ENCODE data around the gene FAT1.

Gene FAT1

GRCh38 chr4:186760576-186760975 lies 36.9 kb upstream of the FAT1 start:
- H4K8ac ChIP-seq (ENCODE audit: low read depth, low read length): no peak overlapping the region
- no peak overlapping the region for H3K4me3 ChIP-seq (ENCODE audit: low read length in 2 of 2)
- no peak overlapping the region for H2BK5ac ChIP-seq (ENCODE audit: low read length)
- H2AFZ ChIP-seq (ENCODE audit: low read length): no peak overlapping the region
- no peak overlapping the region for H4K91ac ChIP-seq (ENCODE audit: low read depth, low read length, poor library complexity)
- no peaks in the 10 kb centered on the region for H3K9me3 ChIP-seq (replicated peaks in 1 of 2; ENCODE audit: control insufficient read depth in 2 of 2, insufficient read depth in 1 of 2, low read depth in 1 of 2, low read length in 2 of 2)
- peaks cover 3 to 5% of the 10 kb centered on the region in 2 donors for H3K4me1 ChIP-seq (ENCODE audit: control insufficient read depth in 2 of 2, insufficient read depth in 1 of 2, low read depth in 1 of 2, low read length in 2 of 2)
- H3K4ac ChIP-seq (ENCODE audit: low read length): no peak overlapping the region
- H3K9ac ChIP-seq (ENCODE audit: low read depth, low read length, poor library complexity): no peak overlapping the region
- no peak overlapping the region for H3K27ac ChIP-seq (replicated peaks; ENCODE audit: low read length)
- H2AK5ac ChIP-seq (ENCODE audit: low read depth, low read length): no peak overlapping the region
- DNase-seq (ENCODE audit: low spot score): no peak
- no peaks in the 10 kb centered on the region for H3K79me1 ChIP-seq (ENCODE audit: low read depth, low read length)
- H3K14ac ChIP-seq (ENCODE audit: low read length): no peak overlapping the region
- H3K36me3 ChIP-seq (replicated peaks in 1 of 2; ENCODE audit: control insufficient read depth in 2 of 2, insufficient read depth in 2 of 2, low read length in 2 of 2): no peaks in the 10 kb centered on the region
- H2BK120ac ChIP-seq (ENCODE audit: low read depth, low read length): no peak overlapping the region
- no CpG with 5 or more reads among the region's 6 CpGs for WGBS, 2 donors (ENCODE audit: extremely low coverage in 2 of 2, insufficient read length in 2 of 2, insufficient replicate concordance in 1 of 2)
- no peak overlapping the region for H3K18ac ChIP-seq (ENCODE audit: low read length)
- no peak overlapping the region for H3K23ac ChIP-seq (ENCODE audit: low read depth, low read length, poor library complexity)
- no peak overlapping the region for H3K4me2 ChIP-seq (ENCODE audit: insufficient read depth, low read length, poor library complexity, severe bottlenecking)
- H2BK12ac ChIP-seq (ENCODE audit: low read length): no peak overlapping the region
- no peaks in the 10 kb centered on the region for H3K27me3 ChIP-seq (ENCODE audit: control insufficient read depth in 3 of 3, insufficient read depth in 3 of 3, low read depth in 1 of 3, low read length in 3 of 3)
- no peak overlapping the region for H2BK15ac ChIP-seq (ENCODE audit: low read length)

- Histone ChIP-seq H3K9ac (ENCODE audit: low read depth, low read length, poor library complexity) (no peak overlapping the region), H3K27me3 (ENCODE audit: control insufficient read depth in 3 of 3, insufficient read depth in 3 of 3, low read depth in 1 of 3, low read length in 3 of 3) (no peaks in the 10 kb centered on the region), H3K18ac (ENCODE audit: low read length) (no peak overlapping the region), H3K27ac (replicated peaks; ENCODE audit: low read length) (no peak overlapping the region), H3K4me3 (ENCODE audit: low read length in 2 of 2) (no peak overlapping the region), H2AK5ac (ENCODE audit: low read depth, low read length) (no peak overlapping the region), H3K4me2 (ENCODE audit: insufficient read depth, low read length, poor library complexity, severe bottlenecking) (no peak overlapping the region), H2AFZ (ENCODE audit: low read length) (peak overlapping the region; percentile 53), H2BK120ac (ENCODE audit: low read depth, low read length) (no peak overlapping the region), H3K4ac (ENCODE audit: low read length) (no peak overlapping the region), H3K4me1 (ENCODE audit: control insufficient read depth in 2 of 2, insufficient read depth in 1 of 2, low read depth in 1 of 2, low read length in 2 of 2) (peaks cover 0 to under 1% of the 10 kb centered on the region in 2 donors), H2BK5ac (ENCODE audit: low read length) (no peak overlapping the region), H3K36me3 (replicated peaks in 1 of 2; ENCODE audit: control insufficient read depth in 2 of 2, insufficient read depth in 2 of 2, low read length in 2 of 2) (no peaks in the 10 kb centered on the region), H2BK12ac (ENCODE audit: low read length) (no peak overlapping the region), H3K79me1 (ENCODE audit: low read depth, low read length) (no peaks in the 10 kb centered on the region), H3K23ac (ENCODE audit: low read depth, low read length, poor library complexity) (no peak overlapping the region), H3K9me3 (replicated peaks in 1 of 2; ENCODE audit: control insufficient read depth in 2 of 2, insufficient read depth in 1 of 2, low read depth in 1 of 2, low read length in 2 of 2) (no peaks in the 10 kb centered on the region), H4K8ac (ENCODE audit: low read depth, low read length) (no peak overlapping the region), H3K14ac (ENCODE audit: low read length) (no peak overlapping the region), H2BK15ac (ENCODE audit: low read length) (no peak overlapping the region), H4K91ac (ENCODE audit: low read depth, low read length, poor library complexity) (no peak overlapping the region)
- no CpG with 5 or more reads among the region's 10 CpGs for WGBS, 2 donors (ENCODE audit: extremely low coverage in 2 of 2, insufficient read length in 2 of 2, insufficient replicate concordance in 1 of 2)
- DNase-seq (ENCODE audit: low spot score): no peak
Observed at GRCh38 chr4:186759990-186760389, 36.3 kb upstream of the FAT1 start.

- H3K27me3 ChIP-seq (ENCODE audit: control insufficient read depth in 3 of 3, insufficient read depth in 3 of 3, low read depth in 1 of 3, low read length in 3 of 3): no peaks in the 10 kb centered on the region
- DNase-seq (ENCODE audit: low spot score): no peak
- no peak overlapping the region for H3K4me2 ChIP-seq (ENCODE audit: insufficient read depth, low read length, poor library complexity, severe bottlenecking)
- no peak overlapping the region for H3K18ac ChIP-seq (ENCODE audit: low read length)
- H2AK5ac ChIP-seq (ENCODE audit: low read depth, low read length): no peak overlapping the region
- no peak overlapping the region for H2BK12ac ChIP-seq (ENCODE audit: low read length)
- no peak overlapping the region for H3K4me3 ChIP-seq (ENCODE audit: low read length in 2 of 2)
- no peaks in the 10 kb centered on the region for H3K9me3 ChIP-seq (replicated peaks in 1 of 2; ENCODE audit: control insufficient read depth in 2 of 2, insufficient read depth in 1 of 2, low read depth in 1 of 2, low read length in 2 of 2)
- no peak overlapping the region for H2BK120ac ChIP-seq (ENCODE audit: low read depth, low read length)
- H3K36me3 ChIP-seq (replicated peaks in 1 of 2; ENCODE audit: control insufficient read depth in 2 of 2, insufficient read depth in 2 of 2, low read length in 2 of 2): no peaks in the 10 kb centered on the region
- no peak overlapping the region for H2AFZ ChIP-seq (ENCODE audit: low read length)
- H3K79me1 ChIP-seq (ENCODE audit: low read depth, low read length): no peaks in the 10 kb centered on the region
- H3K9ac ChIP-seq (ENCODE audit: low read depth, low read length, poor library complexity): no peak overlapping the region
- no CpG with 5 or more reads among the region's 35 CpGs for WGBS, 2 donors (ENCODE audit: extremely low coverage in 2 of 2, insufficient read length in 2 of 2, insufficient replicate concordance in 1 of 2)
- H3K14ac ChIP-seq (ENCODE audit: low read length): no peak overlapping the region
- H4K8ac ChIP-seq (ENCODE audit: low read depth, low read length): no peak overlapping the region
- H3K4ac ChIP-seq (ENCODE audit: low read length): no peak overlapping the region
- no peak overlapping the region for H2BK5ac ChIP-seq (ENCODE audit: low read length)
- H3K27ac ChIP-seq (replicated peaks; ENCODE audit: low read length): no peak overlapping the region
- H3K4me1 ChIP-seq (ENCODE audit: control insufficient read depth in 2 of 2, insufficient read depth in 1 of 2, low read depth in 1 of 2, low read length in 2 of 2): no peaks in the 10 kb centered on the region
- no peak overlapping the region for H2BK15ac ChIP-seq (ENCODE audit: low read length)
- H4K91ac ChIP-seq (ENCODE audit: low read depth, low read length, poor library complexity): no peak overlapping the region
- no peak overlapping the region for H3K23ac ChIP-seq (ENCODE audit: low read depth, low read length, poor library complexity)
Observed at GRCh38 chr4:186758929-186759682, 35.5 kb upstream of the FAT1 start.

- Histone ChIP-seq H3K23ac (ENCODE audit: low read depth, low read length, poor library complexity) (no peak overlapping the region), H3K9me3 (replicated peaks in 1 of 2; ENCODE audit: control insufficient read depth in 2 of 2, insufficient read depth in 1 of 2, low read depth in 1 of 2, low read length in 2 of 2) (no peaks in the 10 kb centered on the region), H3K4me2 (ENCODE audit: insufficient read depth, low read length, poor library complexity, severe bottlenecking) (no peak overlapping the region), H2BK5ac (ENCODE audit: low read length) (no peak overlapping the region), H2BK15ac (ENCODE audit: low read length) (no peak overlapping the region), H3K36me3 (replicated peaks in 1 of 2; ENCODE audit: control insufficient read depth in 2 of 2, insufficient read depth in 2 of 2, low read length in 2 of 2) (no peaks in the 10 kb centered on the region), H4K91ac (ENCODE audit: low read depth, low read length, poor library complexity) (no peak overlapping the region), H3K27me3 (ENCODE audit: control insufficient read depth in 3 of 3, insufficient read depth in 3 of 3, low read depth in 1 of 3, low read length in 3 of 3) (no peaks in the 10 kb centered on the region), H3K4me1 (ENCODE audit: control insufficient read depth in 2 of 2, insufficient read depth in 1 of 2, low read depth in 1 of 2, low read length in 2 of 2) (no peaks in the 10 kb centered on the region), H3K4me3 (ENCODE audit: low read length in 2 of 2) (no peak overlapping the region), H2BK12ac (ENCODE audit: low read length) (no peak overlapping the region), H2BK120ac (ENCODE audit: low read depth, low read length) (no peak overlapping the region), H4K8ac (ENCODE audit: low read depth, low read length) (no peak overlapping the region), H3K79me1 (ENCODE audit: low read depth, low read length) (no peaks in the 10 kb centered on the region), H3K18ac (ENCODE audit: low read length) (no peak overlapping the region), H3K27ac (replicated peaks; ENCODE audit: low read length) (no peak overlapping the region), H2AK5ac (ENCODE audit: low read depth, low read length) (no peak overlapping the region), H3K4ac (ENCODE audit: low read length) (no peak overlapping the region), H3K9ac (ENCODE audit: low read depth, low read length, poor library complexity) (no peak overlapping the region), H3K14ac (ENCODE audit: low read length) (no peak overlapping the region), H2AFZ (ENCODE audit: low read length) (no peak overlapping the region)
- DNase-seq (ENCODE audit: low spot score): no peak
- WGBS, 2 donors (ENCODE audit: extremely low coverage in 2 of 2, insufficient read length in 2 of 2, insufficient replicate concordance in 1 of 2): no CpG with 5 or more reads among the region's 13 CpGs
Observed at GRCh38 chr4:186757696-186758355, 34.2 kb upstream of the FAT1 start.
